Neural progenitor cell (in vitro differentiated cells): ENCODE results near the gene HS3ST5. TPM values are rescaled to one million over a fixed set of nuclear protein-coding genes. Genes with fewer than 3 reads are reported as not detected.

Experiments used
- DNase-seq: peaks from one replicate; pipeline ENCODE4 v3.0.0-alpha.2; 2016; ENCODE audit warnings: low spot score
- H2AFZ ChIP-seq: fragments of 200-600 bp; sonication (generic); replicated peaks from 2 replicates; pipeline ENCODE4 v1.6.1; 2016; ENCODE audit warnings: antibody characterized with exemption
- H3F3A ChIP-seq: fragments of 200-600 bp; sonication (generic); 2 replicates; pipeline ENCODE4 v1.6.1; 2016; ENCODE audit warnings: antibody characterized with exemption, low read depth
- H3K27ac ChIP-seq: fragments of 200-600 bp; sonication (generic); 2 replicates; pipeline ENCODE4 v1.5.1; 2016; ENCODE audit warnings: mild to moderate bottlenecking
- H3K27me3 ChIP-seq: fragments of 200-600 bp; sonication (generic); 2 replicates; pipeline ENCODE4 v1.6.1; 2016; ENCODE audit warnings: mild to moderate bottlenecking, moderate library complexity
- H3K36me3 ChIP-seq: fragments of 200-600 bp; sonication (generic); 2 replicates; pipeline ENCODE4 v1.5.1; 2016
- H3K4me1 ChIP-seq: fragments of 200-600 bp; sonication (generic); 2 replicates; pipeline ENCODE4 v1.6.1; 2016; ENCODE audit warnings: mixed run types
- H3K4me2 ChIP-seq: fragments of 200-600 bp; sonication (generic); 2 replicates; pipeline ENCODE4 v1.6.1; 2016
- H3K4me3 ChIP-seq: fragments of 200-600 bp; sonication (generic); 2 replicates; pipeline ENCODE4 v1.5.1; 2016
- H3K79me2 ChIP-seq: fragments of 200-600 bp; sonication (generic); 2 replicates; pipeline ENCODE4 v1.6.1; 2016; ENCODE audit warnings: low read depth
- H3K9ac ChIP-seq: fragments of 200-600 bp; sonication (generic); 2 replicates; pipeline ENCODE4 v1.6.1; 2016
- H3K9me3 ChIP-seq: fragments of 200-600 bp; sonication (generic); 2 replicates; pipeline ENCODE4 v1.5.1; 2016; ENCODE audit warnings: low read depth
- H4K20me1 ChIP-seq: fragments of 200-600 bp; sonication (generic); 2 replicates; pipeline ENCODE4 v1.6.1; 2016; ENCODE audit warnings: low read depth
- H3K27ac Mint-ChIP-seq: 3 replicates; pipeline ENCODE4 v1.8.0; 2021; ENCODE audit warnings: mixed read lengths
- H3K27me3 Mint-ChIP-seq: 2 replicates; pipeline ENCODE4 v1.8.0; 2022; ENCODE audit warnings: low read depth, mild to moderate bottlenecking, inconsistent platforms, moderate library complexity, mixed read lengths; ENCODE audit not compliant: insufficient read depth
- H3K36me3 Mint-ChIP-seq: 3 replicates; pipeline ENCODE4 v1.8.0; 2021; ENCODE audit warnings: mixed read lengths
- H3K4me1 Mint-ChIP-seq: 3 replicates; pipeline ENCODE4 v1.8.0; 2021; ENCODE audit warnings: mixed read lengths
- H3K4me3 Mint-ChIP-seq: 3 replicates; pipeline ENCODE4 v1.8.0; 2021; ENCODE audit warnings: mild to moderate bottlenecking, moderate library complexity, mixed read lengths
- H3K9me3 Mint-ChIP-seq: 3 replicates; pipeline ENCODE4 v1.8.0; 2020; ENCODE audit warnings: mixed read lengths
- CTCF ChIP-seq: fragments of 200-600 bp; sonication (generic); IDR thresholded peaks from 2 replicates; pipeline ENCODE4 v1.5.1; 2017; ENCODE audit warnings: antibody characterized with exemption, mild to moderate bottlenecking
- EZH2 ChIP-seq: fragments of 200-600 bp; sonication (generic); IDR thresholded peaks from 2 replicates; pipeline ENCODE4 v1.6.1; 2017; ENCODE audit warnings: antibody characterized with exemption, mild to moderate bottlenecking, moderate library complexity
- EZH2phosphoT487 ChIP-seq: fragments of 200-600 bp; sonication (generic); IDR thresholded peaks from 2 replicates; pipeline ENCODE4 v1.6.1; 2017; ENCODE audit warnings: antibody characterized with exemption
- total RNA-seq: library from RNA; depleted of rRNA; stranded (reverse); fragments of >200 nt; gene quantifications from 2 replicates; pipeline ENCODE4 v1.2.3, GENCODE V29; 2015; ENCODE audit warnings: low replicate concordance

HS3ST5 gene
- total RNA-seq, 1 donor from 2014 or later: 0.34 TPM

- Mint-ChIP-seq H3K4me3 (no peak overlapping the region), H3K27ac (no peak overlapping the region), H3K36me3 (no peaks in the 10 kb centered on the region), H3K9me3 (no peaks in the 10 kb centered on the region), H3K27me3 (no peaks in the 10 kb centered on the region), H3K4me1 (peaks cover 5% of the 10 kb centered on the region)
- H3K4me1 ChIP-seq: peaks cover 7% of the 10 kb centered on the region
- no peak for DNase-seq
- TF ChIP-seq EZH2 (no peak), EZH2phosphoT487 (no peak), CTCF (no peak)
- no peak overlapping the region for H3K4me3 ChIP-seq
- H3K4me2 ChIP-seq: no peak overlapping the region
- H3K27ac ChIP-seq: no peak overlapping the region
- no peaks in the 10 kb centered on the region for H3K9me3 ChIP-seq
- no peaks in the 10 kb centered on the region for H4K20me1 ChIP-seq
- H3K9ac ChIP-seq: no peak overlapping the region
- H2AFZ ChIP-seq: no peak overlapping the region
- no peaks in the 10 kb centered on the region for H3K79me2 ChIP-seq
- H3K36me3 ChIP-seq: no peaks in the 10 kb centered on the region
- H3K27me3 ChIP-seq: no peaks in the 10 kb centered on the region
- H3F3A ChIP-seq: no peaks in the 10 kb centered on the region
Observed at GRCh38 chr6:114375541-114376192, 32.8 kb upstream of the HS3ST5 start.

- no peaks in the 10 kb centered on the region for H3K27me3 ChIP-seq
- H3K27ac ChIP-seq: no peak overlapping the region
- H3K9me3 ChIP-seq: no peaks in the 10 kb centered on the region
- peaks cover 22% of the 10 kb centered on the region for H3K4me1 ChIP-seq
- peaks cover 11% of the 10 kb centered on the region for H3F3A ChIP-seq
- Mint-ChIP-seq H3K27ac (no peak overlapping the region), H3K9me3 (no peaks in the 10 kb centered on the region), H3K36me3 (no peaks in the 10 kb centered on the region), H3K4me3 (no peak overlapping the region), H3K4me1 (peaks cover 24% of the 10 kb centered on the region), H3K27me3 (no peaks in the 10 kb centered on the region)
- no peak overlapping the region for H3K4me3 ChIP-seq
- no peak for TF ChIP-seq CTCF
- TF ChIP-seq EZH2phosphoT487: no peak
- no peak for TF ChIP-seq EZH2
- H3K4me2 ChIP-seq: no peak overlapping the region
- no peaks in the 10 kb centered on the region for H3K36me3 ChIP-seq
- H3K79me2 ChIP-seq: no peaks in the 10 kb centered on the region
- no peak overlapping the region for H3K9ac ChIP-seq
- H4K20me1 ChIP-seq: no peaks in the 10 kb centered on the region
- DNase-seq: no peak
- peak overlapping the region; percentile 14 for H2AFZ ChIP-seq
Observed at GRCh38 chr6:114367315-114367961, 24.6 kb upstream of the HS3ST5 start.

GRCh38 chr6:114366899-114367298, 24.1 kb upstream of the HS3ST5 start:
- TF ChIP-seq EZH2: no peak
- no peak for TF ChIP-seq CTCF
- Histone ChIP-seq H3K4me3 (no peak overlapping the region), H3K4me1 (peaks cover 26% of the 10 kb centered on the region), H3K27ac (no peak overlapping the region), H3K79me2 (no peaks in the 10 kb centered on the region), H3K9me3 (no peaks in the 10 kb centered on the region), H2AFZ (no peak overlapping the region), H3K36me3 (no peaks in the 10 kb centered on the region), H3F3A (peaks cover 11% of the 10 kb centered on the region), H3K4me2 (no peak overlapping the region), H4K20me1 (no peaks in the 10 kb centered on the region), H3K27me3 (no peaks in the 10 kb centered on the region), H3K9ac (no peak overlapping the region)
- Mint-ChIP-seq H3K27me3 (no peaks in the 10 kb centered on the region), H3K4me3 (no peak overlapping the region), H3K9me3 (no peaks in the 10 kb centered on the region), H3K27ac (no peak overlapping the region), H3K4me1 (peaks cover 30% of the 10 kb centered on the region), H3K36me3 (no peaks in the 10 kb centered on the region)
- no peak for DNase-seq
